LHCN-M2 (cell line): ENCODE results near the gene SYNPO2. TPM values are rescaled to one million over a fixed set of nuclear protein-coding genes. Genes with fewer than 3 reads are reported as not detected.

ENCODE experiments used
- DNase-seq: peaks from one replicate; pipeline ENCODE4 v3.0.0-alpha.2; 2012; ENCODE audit warnings: low read depth
- total RNA-seq: library from RNA; depleted of rRNA; stranded (reverse); fragments of >200 nt; gene quantifications from 2 replicates; pipeline ENCODE4 v1.2.3, GENCODE V29; 2014; rRNA removed

Gene SYNPO2
- total RNA-seq, 1 experiment from 2014 or later, result 69.7 TPM

DNA sequence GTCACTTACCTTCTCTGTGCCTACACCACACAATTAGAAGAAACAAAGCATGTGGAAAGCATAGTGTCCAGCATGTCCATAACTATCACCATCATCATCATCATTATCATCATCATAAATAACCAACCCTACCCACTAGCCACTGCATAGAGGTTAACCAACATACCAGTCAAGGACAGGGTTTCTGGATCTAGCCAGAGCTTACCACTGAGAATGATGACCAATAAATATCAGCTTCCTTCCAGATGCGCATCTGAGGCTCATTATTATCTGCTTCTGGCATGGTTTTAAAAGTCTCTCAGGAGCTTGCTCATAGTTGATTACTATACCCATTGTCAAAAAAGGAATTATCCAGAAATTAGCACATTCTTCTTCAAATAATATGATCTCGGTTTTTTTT lies 221.5 kb downstream of the SYNPO2 start:
- no peak for DNase-seq

Other genes with a start within 250 kb of the SYNPO2 start
- gene METTL14, start 203.5 kb upstream of the SYNPO2 start, total RNA-seq, result 21.9 and 47.6 TPM in 2 replicates
- gene SEC24D, start 52.7 kb upstream of the SYNPO2 start, total RNA-seq, result 71.4 and 80.1 TPM in 2 replicates
- 0.13 and 0.69 TPM in 2 replicates for gene MYOZ2, start 247.0 kb downstream of the SYNPO2 start, total RNA-seq